Stimulated activated CD4-positive, alpha-beta T cell treated with anti-CD3 and anti-CD28 coated beads, Interleukin-12 subunit alpha, Interleukin-12 subunit beta, amount 100 ng/mL, for 4 hours (primary cell): ENCODE measurements around the gene ADGRG7.
A peak's percentile ranks its signal among the peaks of the same experiment; 100 is the strongest.

Source experiments
- DNase-seq: peaks from one replicate; pipeline ENCODE4 v3.0.0-alpha.2; 2020

ADGRG7 gene

DNA sequence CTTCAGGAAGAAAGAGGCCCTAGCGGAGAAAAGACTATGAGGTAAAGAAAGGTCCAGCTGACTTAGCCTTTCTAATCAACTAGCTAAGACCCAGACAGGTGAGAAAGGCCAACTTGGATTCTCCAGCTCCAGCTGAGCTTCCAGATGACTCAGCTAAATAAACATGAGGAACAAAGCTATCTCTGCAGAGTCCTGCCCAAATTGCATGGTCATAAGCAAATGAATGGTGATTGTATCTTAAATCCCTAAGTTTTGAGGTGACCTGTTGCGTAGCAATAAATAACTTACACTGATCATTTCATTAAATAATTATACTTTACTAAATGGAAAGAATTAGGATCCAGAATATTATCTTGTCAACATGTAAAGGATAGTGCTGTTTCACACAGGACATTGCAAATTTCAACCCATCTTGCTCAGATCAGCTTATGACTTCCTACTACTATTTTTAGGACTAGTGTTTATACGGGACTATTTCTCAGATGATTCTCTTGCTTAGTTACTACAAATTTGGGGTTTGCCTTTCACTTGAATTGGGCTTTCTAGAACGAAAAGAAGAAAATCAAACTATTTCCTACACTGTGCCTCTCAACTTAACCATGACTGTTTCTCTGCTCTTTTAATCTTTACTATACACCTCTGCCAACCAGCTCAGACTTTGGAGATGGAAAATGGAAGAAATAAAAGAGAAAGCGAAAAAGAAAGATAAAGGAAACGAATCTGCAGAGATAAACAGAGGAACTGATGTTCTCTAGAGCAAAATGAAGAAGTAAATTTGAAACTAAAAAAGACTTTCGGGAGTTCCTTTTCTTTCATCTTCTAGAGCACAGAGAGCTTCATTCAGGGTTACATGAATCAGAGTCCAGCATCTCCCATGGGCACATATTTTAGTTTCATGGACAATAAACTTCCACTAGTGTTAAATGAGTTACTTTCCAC lies 6.6 kb upstream of the ADGRG7 start:
- no peak for DNase-seq

DNA sequence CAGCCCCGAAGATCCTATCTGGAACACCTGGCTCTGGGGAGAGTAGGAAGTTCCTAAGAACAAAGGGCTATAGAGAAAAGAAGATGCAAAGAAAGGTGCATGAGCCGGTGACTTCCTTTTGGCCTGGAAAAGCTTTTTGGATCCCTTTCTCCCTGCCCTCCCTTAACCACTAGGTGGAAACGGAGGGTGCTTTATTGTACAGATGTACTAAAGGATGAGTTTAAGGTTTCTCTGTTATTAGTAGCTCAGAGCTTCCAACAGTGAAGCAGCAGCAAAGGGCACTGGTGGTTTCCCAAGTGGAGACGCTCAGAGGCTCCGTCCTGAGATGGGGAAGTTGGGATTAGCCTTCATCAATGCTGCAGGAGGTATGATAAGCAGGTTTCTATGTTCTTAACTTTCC lies 5.9 kb upstream of the ADGRG7 start:
- DNase-seq: no peak

GRCh38 chr3:100605358-100605757 lies 4.0 kb upstream of the ADGRG7 start:
- no peak for DNase-seq

GRCh38 chr3:100606894-100607512 lies 2.4 kb upstream of the ADGRG7 start:
- no peak for DNase-seq

GRCh38 chr3:100609963-100610362 lies 562 bp downstream of the ADGRG7 start:
- DNase-seq: no peak

DNA sequence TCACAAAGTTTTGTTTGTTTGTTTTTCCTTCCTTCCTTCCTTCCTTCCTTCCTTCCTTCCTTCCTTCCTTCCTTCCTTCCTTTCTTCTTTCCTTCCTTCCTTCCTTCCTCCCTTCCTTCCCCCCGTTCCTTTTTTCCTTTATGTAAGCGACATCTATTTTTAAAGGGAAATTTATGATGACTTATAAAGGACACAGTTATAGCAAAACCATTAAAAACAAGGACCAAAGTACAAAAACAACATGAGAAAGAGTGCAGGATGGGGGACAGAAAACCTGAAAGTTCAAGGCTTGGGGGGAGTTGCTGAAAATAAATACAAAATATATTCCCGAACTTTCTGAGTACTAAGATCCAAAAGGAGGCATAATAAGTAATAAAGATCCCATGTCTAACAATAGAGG lies 1.8 kb downstream of the ADGRG7 start:
- no peak for DNase-seq

GRCh38 chr3:100613721-100614390 lies 4.5 kb downstream of the ADGRG7 start:
- no peak for DNase-seq

- DNase-seq: no peak
These were observed 5.5 kb downstream of the ADGRG7 start for GRCh38 chr3:100614941-100615340.

DNA sequence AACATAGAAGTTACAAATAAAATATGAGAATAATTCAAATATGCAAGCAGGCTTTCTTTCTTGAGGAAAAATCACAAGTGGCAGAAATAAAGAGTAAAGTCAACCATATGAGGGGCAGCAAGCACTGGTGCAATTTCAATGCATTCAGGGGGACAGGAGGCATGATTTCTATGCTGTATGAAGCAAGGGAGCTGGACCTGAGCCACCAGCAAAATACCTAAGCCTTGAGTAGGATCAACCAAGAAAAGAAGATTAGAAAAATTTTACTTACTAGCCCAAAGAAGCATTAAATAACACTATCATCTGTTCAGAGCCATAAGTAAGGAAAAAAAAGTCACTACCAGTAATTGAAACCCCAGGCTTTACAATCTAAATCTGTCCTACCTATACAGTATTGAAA lies 6.3 kb downstream of the ADGRG7 start:
- no peak for DNase-seq

- no peak for DNase-seq
These were observed 11.8 kb downstream of the ADGRG7 start for GRCh38 chr3:100621251-100621650.

- no peak for DNase-seq
These were observed 18.1 kb downstream of the ADGRG7 start for GRCh38 chr3:100627491-100627890.

- no peak for DNase-seq
These were observed 20.2 kb downstream of the ADGRG7 start for GRCh38 chr3:100629421-100630127.

DNA sequence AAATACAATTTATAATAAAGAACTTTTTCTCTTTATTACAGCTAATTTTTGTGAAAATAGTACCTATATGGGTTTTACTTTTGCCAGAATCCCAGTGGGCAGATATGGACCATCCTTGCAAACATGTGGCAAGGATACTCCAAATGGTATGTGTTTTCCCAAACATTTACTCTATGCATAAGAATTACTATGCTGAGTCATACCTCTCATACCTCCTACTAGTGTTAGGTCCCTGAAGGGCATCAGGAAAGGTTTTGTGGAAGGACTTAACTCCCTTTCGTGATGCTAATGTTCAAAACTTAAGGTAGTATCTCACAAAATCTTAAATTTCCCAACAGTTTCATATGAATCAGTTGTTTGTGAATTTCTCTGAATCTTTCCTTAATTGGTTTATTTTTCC lies 21.3 kb downstream of the ADGRG7 start:
- no peak for DNase-seq

DNA sequence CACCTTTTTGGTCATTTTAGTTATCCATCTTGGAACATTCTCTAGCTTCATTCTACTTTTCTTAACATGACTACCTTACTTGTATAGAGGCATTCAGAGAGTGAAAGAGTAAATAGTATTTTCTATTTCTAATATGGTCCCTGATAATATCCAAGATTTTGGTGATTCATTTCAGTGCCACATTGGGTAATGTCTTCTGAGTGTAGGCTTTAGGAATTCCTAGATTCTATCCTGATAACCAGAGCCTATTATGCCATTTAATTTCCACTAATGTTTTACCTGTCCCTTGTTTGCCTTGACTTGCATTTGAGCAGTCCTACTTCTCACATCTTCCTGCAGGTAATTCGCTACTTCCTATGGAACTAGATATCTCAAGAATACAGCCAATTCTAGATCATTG lies 21.8 kb downstream of the ADGRG7 start:
- no peak for DNase-seq

DNA sequence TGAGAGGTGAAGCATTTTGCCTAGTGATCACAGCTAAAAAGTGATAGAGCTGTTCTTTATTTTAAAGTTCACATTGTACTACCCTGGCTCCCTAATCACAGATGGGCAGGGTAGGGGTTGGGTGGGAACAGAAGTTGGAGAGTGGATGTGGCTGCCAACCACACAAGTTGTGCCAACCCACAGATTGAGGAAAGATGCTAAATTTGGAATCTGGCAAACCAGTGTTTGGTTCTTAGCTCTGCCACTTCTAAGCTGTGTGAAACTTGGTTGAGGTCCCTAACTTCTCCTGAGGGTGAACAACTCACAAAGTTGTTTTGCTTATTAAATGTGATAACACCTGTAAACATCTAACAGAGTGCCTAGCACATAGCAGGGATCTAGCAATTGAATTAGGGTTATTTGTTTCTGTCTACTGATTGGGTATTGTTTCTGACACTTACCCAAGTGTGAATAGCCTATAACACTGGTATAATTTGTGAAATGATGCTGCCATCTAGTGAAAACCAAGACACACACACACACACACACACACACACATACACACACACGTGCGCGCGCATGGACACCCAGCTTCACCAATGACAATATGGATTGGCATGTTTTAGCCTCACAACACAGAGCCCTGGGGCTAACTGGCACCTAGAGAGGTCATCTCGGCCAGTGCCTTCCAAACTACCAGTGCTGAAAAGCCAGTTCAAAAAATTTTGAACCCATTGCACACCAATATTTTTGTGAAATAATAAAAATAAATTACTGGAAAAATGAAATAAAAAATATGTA lies 25.3 kb downstream of the ADGRG7 start:
- peak; percentile 4 for DNase-seq

GRCh38 chr3:100635273-100635701 lies 25.9 kb downstream of the ADGRG7 start:
- DNase-seq: no peak

GRCh38 chr3:100637197-100637631 lies 27.8 kb downstream of the ADGRG7 start:
- DNase-seq: no peak

- no peak for DNase-seq
These were observed 31.2 kb downstream of the ADGRG7 start for GRCh38 chr3:100640633-100641032.

DNA sequence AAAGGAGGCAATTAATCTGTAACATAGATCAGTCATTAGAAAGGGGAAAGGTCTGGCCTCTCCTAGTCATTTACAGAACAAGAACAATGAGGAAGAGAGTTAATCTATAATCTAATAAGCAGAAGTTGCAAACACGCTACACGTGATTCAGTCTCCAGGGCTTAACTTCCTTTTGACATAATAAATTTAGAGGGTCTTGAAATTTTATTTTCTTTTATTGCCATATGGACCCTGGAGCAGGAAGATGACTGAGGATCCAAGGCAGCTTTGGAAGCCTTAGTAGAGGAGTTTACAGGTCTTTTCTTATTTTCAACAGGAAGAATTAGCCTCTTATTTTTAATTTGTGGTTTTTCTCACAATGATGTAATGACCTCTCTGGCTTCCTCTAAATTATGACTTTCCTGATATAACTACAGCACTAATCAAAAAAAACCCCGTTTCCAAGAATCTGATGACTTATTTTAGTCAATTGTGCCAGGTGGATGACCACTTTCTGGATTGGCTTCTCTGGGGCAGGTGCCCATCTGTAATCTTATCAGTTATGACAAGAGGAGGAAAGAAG lies 32.2 kb downstream of the ADGRG7 start:
- no peak for DNase-seq

- no peak for DNase-seq
These were observed 36.5 kb downstream of the ADGRG7 start for GRCh38 chr3:100645913-100646312.

GRCh38 chr3:100647171-100647570 lies 37.8 kb downstream of the ADGRG7 start:
- DNase-seq: no peak

- DNase-seq: no peak
These were observed 38.3 kb downstream of the ADGRG7 start for GRCh38 chr3:100647657-100648056.
